GM23338 (cell line): ENCODE data around the gene ZNF511. TPM values are rescaled to one million over a fixed set of nuclear protein-coding genes. Genes with fewer than 3 reads are reported as not detected.

Experiments
- ATAC-seq: fragments of 200-7000 bp; cut with Tn5 transposase; 3 replicates; pipeline ENCODE4 v1.9.1; 2020
- DNase-seq: peaks from one replicate; pipeline ENCODE4 v3.0.0-alpha.2; 2015; ENCODE audit warnings: low spot score
- H2AFZ ChIP-seq: fragments of 200-600 bp; sonication (generic); 2 replicates; pipeline ENCODE4 v1.8.0; 2016; ENCODE audit warnings: antibody characterized with exemption, mild to moderate bottlenecking, moderate library complexity
- H3F3A ChIP-seq: fragments of 200-600 bp; sonication (generic); replicated peaks from 2 replicates; pipeline ENCODE4 v1.8.0; 2017; ENCODE audit warnings: antibody characterized with exemption, mixed run types, low read depth
- H3K27ac ChIP-seq: fragments of 200-600 bp; sonication (generic); 2 replicates; pipeline ENCODE4 v1.6.1; 2016; ENCODE audit warnings: low read depth
- H3K27me3 ChIP-seq: fragments of 200-600 bp; sonication (generic); 2 replicates; pipeline ENCODE4 v1.8.0; 2016; ENCODE audit warnings: mild to moderate bottlenecking, mixed run types, moderate library complexity; ENCODE audit not compliant: insufficient read depth
- H3K36me3 ChIP-seq: fragments of 200-600 bp; sonication (generic); 2 replicates; pipeline ENCODE4 v1.8.0; 2016; ENCODE audit warnings: mild to moderate bottlenecking; ENCODE audit not compliant: insufficient read depth
- H3K4me1 ChIP-seq: fragments of 200-600 bp; sonication (generic); 2 replicates; pipeline ENCODE4 v1.8.0; 2016; ENCODE audit warnings: mild to moderate bottlenecking, moderate library complexity; ENCODE audit not compliant: insufficient read depth
- H3K4me2 ChIP-seq: fragments of 200-600 bp; sonication (generic); 2 replicates; pipeline ENCODE4 v1.7.1; 2017; ENCODE audit warnings: mixed run types
- H3K4me3 ChIP-seq: fragments of 200-600 bp; sonication (generic); 2 replicates; pipeline ENCODE4 v1.6.1; 2016; ENCODE audit warnings: mixed run types
- H3K79me2 ChIP-seq: fragments of 200-600 bp; sonication (generic); replicated peaks from 2 replicates; pipeline ENCODE4 v1.8.0; 2017; ENCODE audit warnings: mild to moderate bottlenecking; ENCODE audit not compliant: insufficient read depth
- H3K9me2 ChIP-seq: fragments of 200-600 bp; sonication (generic); 2 replicates; pipeline ENCODE4 v1.8.0; 2017; ENCODE audit not compliant: insufficient read depth
- H4K20me1 ChIP-seq: fragments of 200-600 bp; sonication (generic); replicated peaks from 2 replicates; pipeline ENCODE4 v1.8.0; 2017; ENCODE audit warnings: mild to moderate bottlenecking; ENCODE audit not compliant: insufficient read depth
- H3K27ac Mint-ChIP-seq: 2 replicates; pipeline ENCODE4 v1.8.0; 2020; ENCODE audit warnings: inconsistent platforms, mild to moderate bottlenecking, moderate library complexity, mixed read lengths
- H3K27me3 Mint-ChIP-seq: 3 replicates; pipeline ENCODE4 v1.8.0; 2022; ENCODE audit warnings: low read depth, mild to moderate bottlenecking, moderate library complexity, mixed read lengths, inconsistent platforms; ENCODE audit not compliant: insufficient read depth, poor library complexity
- H3K36me3 Mint-ChIP-seq: 3 replicates; pipeline ENCODE4 v1.8.0; 2021; ENCODE audit warnings: low read depth, mild to moderate bottlenecking, inconsistent platforms, moderate library complexity, mixed read lengths
- H3K4me1 Mint-ChIP-seq: 3 replicates; pipeline ENCODE4 v1.8.0; 2020; ENCODE audit warnings: mild to moderate bottlenecking, inconsistent platforms, mixed read lengths
- H3K4me3 Mint-ChIP-seq: 3 replicates; pipeline ENCODE4 v1.8.0; 2021; ENCODE audit warnings: moderate library complexity, mild to moderate bottlenecking, inconsistent platforms, mixed read lengths
- H3K9me3 Mint-ChIP-seq: 3 replicates; pipeline ENCODE4 v1.8.0; 2020; ENCODE audit warnings: moderate library complexity, mild to moderate bottlenecking, inconsistent platforms, mixed read lengths
- CREB1 ChIP-seq: fragments of 250-450 bp; sonication (Bioruptor Pico); IDR thresholded peaks from 2 replicates; pipeline ENCODE4 v1.5.0; 2020; ENCODE audit warnings: low read depth, mild to moderate bottlenecking, moderate library complexity
- CTCF ChIP-seq, 2 experiments: fragments of 200-600 bp in 1 of 2; sonication (generic) in 1 of 2; conservative IDR thresholded peaks; 2 replicates each; pipeline versions ENCODE4 v1.5.1 to v1.6.1; 2016 to 2017; ENCODE audit warnings: antibody characterized with exemption in 2 of 2, low read depth in 2 of 2, mild to moderate bottlenecking in 2 of 2, moderate library complexity in 1 of 2
- EZH2 ChIP-seq: fragments of 200-600 bp; sonication (generic); IDR thresholded peaks from one replicate; pipeline ENCODE4 v1.8.0; 2017; ENCODE audit warnings: antibody characterized with exemption, mild to moderate bottlenecking, low read depth; ENCODE audit not compliant: unreplicated experiment
- EZH2phosphoT487 ChIP-seq: fragments of 200-600 bp; sonication (generic); IDR thresholded peaks from one replicate; pipeline ENCODE4 v1.8.1; 2018; ENCODE audit warnings: antibody characterized with exemption; ENCODE audit not compliant: unreplicated experiment
- NANOG ChIP-seq: IDR thresholded peaks from 2 replicates; pipeline ENCODE4 v1.6.1; 2016; ENCODE audit warnings: antibody characterized with exemption, borderline replicate concordance
- POLR2AphosphoS5 ChIP-seq: IDR thresholded peaks from 2 replicates; pipeline ENCODE4 v1.6.1; 2016; ENCODE audit warnings: antibody characterized with exemption, low read depth
- REST ChIP-seq: IDR thresholded peaks from one replicate; pipeline ENCODE4 v1.6.1; 2018; ENCODE audit warnings: antibody characterized with exemption; ENCODE audit not compliant: unreplicated experiment
- polyA plus RNA-seq: library from polyadenylated mRNA; unstranded; fragments of >200 nt; fragmentation: Nextera tagmentation; extraction: Ambion mirVana; gene quantifications from 2 replicates; pipeline ENCODE4 v1.2.1, GENCODE V29; 2016
- total RNA-seq: library from RNA; depleted of rRNA; stranded (reverse); fragments of >200 nt; shearing (Covaris generic); gene quantifications from 2 replicates; pipeline ENCODE4 v1.2.3, GENCODE V29; 2014

Gene ZNF511
- total and polyA plus RNA-seq, 2 experiments from 2014 or later = 41.3 to 104 TPM

GRCh38 chr10:133351408-133352318 lies 42.9 kb downstream of the ZNF511 start:
- Histone ChIP-seq H3K36me3 (no peaks in the 10 kb centered on the region), H2AFZ (no peak overlapping the region), H3K27ac (no peak overlapping the region), H4K20me1 (no peaks in the 10 kb centered on the region; the same call in 1 of the 2 replicates), H3K4me1 (no peaks in the 10 kb centered on the region; the same call in 1 of the 2 replicates), H3K4me2 (no peak overlapping the region), H3K9me2 (no peaks in the 10 kb centered on the region), H3K27me3 (no peaks in the 10 kb centered on the region), H3K4me3 (no peak overlapping the region), H3F3A (0 out of 2 replicates have a peak, but pooled peaks cover 3% of the 10 kb centered on the region), H3K79me2 (0 out of 2 replicates have a peak, but pooled peaks cover 4% of the 10 kb centered on the region)
- DNase-seq (peak; percentile 73), ATAC-seq (peak; percentile 48)
- Mint-ChIP-seq H3K4me3 (no peak overlapping the region), H3K4me1 (no peaks in the 10 kb centered on the region; the same call in 1 of the 3 replicates), H3K36me3 (no peaks in the 10 kb centered on the region), H3K27ac (no peak overlapping the region), H3K27me3 (peaks cover 20% of the 10 kb centered on the region), H3K9me3 (no peaks in the 10 kb centered on the region)
- TF ChIP-seq POLR2AphosphoS5 (0 out of 2 replicates have a peak, but pooled peaks have one; percentile 4), NANOG (no peak), EZH2phosphoT487 (no peak), REST (peak; percentile 28), CTCF (conservative IDR thresholded peaks at IDR 0.05; ENCODE audit: low read depth in 2 of 2) (peak; percentile 19 to 66)

- H3K79me2 ChIP-seq = 0 out of 2 replicates have a peak, but pooled peaks cover 4% of the 10 kb centered on the region
- H3K9me2 ChIP-seq = no peaks in the 10 kb centered on the region
- Mint-ChIP-seq H3K36me3 (no peaks in the 10 kb centered on the region), H3K27ac (no peak overlapping the region), H3K9me3 (no peaks in the 10 kb centered on the region), H3K4me3 (no peak overlapping the region), H3K4me1 (no peaks in the 10 kb centered on the region; the same call in 2 of the 3 replicates), H3K27me3 (peaks cover 20% of the 10 kb centered on the region)
- no peak overlapping the region for H3K4me2 ChIP-seq
- DNase-seq (no peak), ATAC-seq (no peak)
- no peak overlapping the region for H2AFZ ChIP-seq
- H3F3A ChIP-seq = 0 out of 2 replicates have a peak, but pooled peaks cover 3% of the 10 kb centered on the region
- no peak overlapping the region for H3K4me3 ChIP-seq
- H3K4me1 ChIP-seq = no peaks in the 10 kb centered on the region
- no peaks in the 10 kb centered on the region for H3K27me3 ChIP-seq
- no peaks in the 10 kb centered on the region for H3K36me3 ChIP-seq
- H4K20me1 ChIP-seq = no peaks in the 10 kb centered on the region; the same call in 1 of the 2 replicates
- no peak overlapping the region for H3K27ac ChIP-seq
- TF ChIP-seq POLR2AphosphoS5 (no peak; the same call in 1 of the 2 replicates), EZH2 (no peak), CREB1 (CRISPR knock-in tag) (no peak)
These were observed 44.7 kb downstream of the ZNF511 start for GRCh38 chr10:133353202-133353959.
